Measurements from ENCODE around the gene PGAM2.

The PGAM2 gene

DNA sequence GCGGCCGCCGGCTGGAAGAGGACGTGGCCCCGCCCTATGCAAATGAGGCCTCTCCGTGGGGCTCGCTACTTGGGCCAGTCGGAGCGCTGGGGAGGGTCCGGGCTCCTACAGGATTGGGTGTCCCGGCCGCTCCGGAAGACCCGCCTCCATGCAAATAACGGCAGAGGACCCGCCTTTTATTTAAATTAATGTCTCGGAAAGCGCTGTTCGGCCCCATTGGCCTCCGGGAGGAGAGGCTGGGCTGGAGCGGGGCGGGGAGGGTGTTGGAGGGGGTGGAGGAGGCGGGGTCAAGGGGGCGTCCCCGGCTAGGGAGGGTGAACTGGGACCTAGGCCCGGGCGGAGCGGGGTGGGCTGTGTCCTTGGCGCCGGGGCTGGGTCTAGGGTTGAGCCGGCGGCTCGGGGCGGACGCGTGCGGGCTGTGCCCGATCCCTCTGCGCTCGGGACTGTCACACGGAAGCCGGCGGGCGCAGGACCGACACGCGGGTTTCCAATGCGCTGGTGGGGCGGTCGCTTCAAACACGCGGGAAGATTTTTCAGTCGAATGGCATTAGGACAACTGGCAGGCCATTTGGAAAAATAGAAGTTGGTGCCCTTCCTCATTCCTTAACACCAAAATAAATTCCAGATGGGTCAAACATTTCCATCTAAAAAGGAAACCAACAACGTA is 17.3 kb upstream of the PGAM2 start:
- DNase-seq: peak; percentile 99

DNA sequence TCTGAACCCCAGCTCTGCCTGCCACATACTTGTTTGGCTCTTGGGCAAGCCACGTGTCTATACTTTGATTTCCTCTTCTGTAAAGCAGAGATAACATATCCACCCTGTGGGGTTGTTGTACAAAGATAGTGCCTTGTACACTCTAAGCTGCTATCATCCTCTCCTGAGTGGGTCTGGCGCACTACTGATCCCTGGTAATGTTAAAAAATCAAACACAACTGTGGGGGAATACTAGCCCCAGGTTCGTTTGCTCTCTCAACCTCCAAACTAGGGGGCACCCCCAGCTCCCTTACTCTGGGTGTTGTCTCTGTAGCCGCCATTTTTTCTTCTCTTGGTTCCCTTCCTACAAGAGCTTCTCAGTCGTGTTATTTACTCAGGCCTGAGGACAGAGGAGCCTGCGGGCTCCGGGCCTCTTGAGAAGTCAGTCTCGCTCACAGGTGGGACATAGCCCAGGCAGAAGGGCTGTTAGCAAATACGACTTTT is 15.9 kb upstream of the PGAM2 start:
- DNase-seq: peak; percentile 59

DNA sequence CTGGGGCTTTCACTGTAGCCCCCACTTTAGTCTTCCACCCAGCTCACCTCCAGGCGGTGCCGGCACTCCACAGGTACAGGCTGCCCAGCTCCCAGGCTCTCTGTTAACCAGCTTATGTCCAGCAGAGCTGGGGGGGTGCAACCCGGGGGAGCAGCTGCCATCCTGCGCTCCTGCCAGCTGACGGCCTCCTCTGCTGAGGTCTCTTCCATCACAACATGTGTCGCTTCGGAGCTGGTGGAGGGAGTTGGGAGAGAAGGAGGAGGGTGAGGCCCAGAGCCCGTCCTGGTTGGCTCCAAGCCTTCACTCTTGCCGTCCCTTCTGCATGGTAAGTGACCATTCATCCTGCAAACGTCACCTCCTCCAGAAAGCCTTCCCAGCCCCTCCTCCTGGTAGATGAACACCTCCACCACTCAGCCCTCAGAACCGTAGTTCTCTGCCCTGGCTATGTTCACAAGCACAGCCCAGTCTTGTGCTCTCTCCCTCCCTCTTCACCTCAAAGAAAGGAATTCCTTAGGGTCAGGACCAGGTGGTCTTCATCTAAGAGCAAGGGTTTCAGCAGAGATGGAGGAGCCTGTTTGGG is 15.4 kb upstream of the PGAM2 start:
- DNase-seq: no peak

DNA sequence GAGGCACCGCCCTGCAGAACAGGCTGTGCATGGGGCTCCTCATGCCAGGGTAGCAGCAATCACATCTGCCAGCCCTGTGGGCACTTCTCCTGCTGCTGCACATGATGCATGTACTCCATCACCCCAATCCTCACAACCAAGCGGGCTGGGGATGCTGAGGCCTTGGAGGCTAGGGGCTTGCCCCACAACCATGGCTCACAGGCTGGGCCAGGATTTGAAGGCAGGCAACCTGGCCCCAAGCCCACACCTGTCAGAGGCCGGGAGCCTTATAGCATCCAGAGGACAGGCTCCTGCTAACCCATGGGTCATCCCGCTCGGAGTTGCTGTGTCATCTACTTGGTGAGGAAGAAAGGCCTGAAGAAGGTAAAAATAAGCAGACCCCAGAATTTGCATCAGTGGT is 14.8 kb upstream of the PGAM2 start:
- DNase-seq: no peak

DNA sequence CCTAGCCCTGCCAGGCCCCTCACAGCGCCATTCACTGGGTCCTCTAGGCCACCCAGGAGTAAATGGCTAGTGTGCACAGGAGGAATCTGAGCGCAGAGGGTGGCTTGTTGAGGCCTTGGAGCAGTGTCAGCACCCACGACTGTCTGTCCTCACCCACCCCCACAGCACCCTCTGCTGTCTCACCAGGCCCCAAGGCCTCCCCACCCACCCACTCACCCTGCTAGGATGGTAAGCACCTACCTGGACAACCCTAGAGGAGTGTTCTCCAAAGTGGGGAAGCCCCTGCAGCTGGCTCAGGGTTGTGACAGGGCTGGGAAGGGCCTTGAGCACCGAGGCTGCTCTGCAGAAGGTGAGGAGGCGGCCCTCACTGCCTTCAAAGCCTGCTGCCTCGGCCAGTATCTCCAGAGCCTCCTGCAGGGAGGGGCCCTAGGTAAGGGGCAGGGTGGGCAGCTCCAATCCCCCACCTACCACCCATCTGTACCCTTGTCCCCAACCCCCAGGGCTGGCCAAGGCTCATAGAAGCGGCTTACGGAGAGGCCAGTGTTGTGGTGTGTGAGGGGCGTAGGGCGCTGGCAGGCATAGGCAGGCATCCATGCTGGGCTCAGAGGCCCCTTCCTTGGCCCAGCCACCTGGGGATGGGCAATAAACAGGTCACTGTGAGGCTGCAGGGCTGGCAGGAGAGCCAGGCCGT is 14.1 kb upstream of the PGAM2 start:
- DNase-seq: no peak

DNA sequence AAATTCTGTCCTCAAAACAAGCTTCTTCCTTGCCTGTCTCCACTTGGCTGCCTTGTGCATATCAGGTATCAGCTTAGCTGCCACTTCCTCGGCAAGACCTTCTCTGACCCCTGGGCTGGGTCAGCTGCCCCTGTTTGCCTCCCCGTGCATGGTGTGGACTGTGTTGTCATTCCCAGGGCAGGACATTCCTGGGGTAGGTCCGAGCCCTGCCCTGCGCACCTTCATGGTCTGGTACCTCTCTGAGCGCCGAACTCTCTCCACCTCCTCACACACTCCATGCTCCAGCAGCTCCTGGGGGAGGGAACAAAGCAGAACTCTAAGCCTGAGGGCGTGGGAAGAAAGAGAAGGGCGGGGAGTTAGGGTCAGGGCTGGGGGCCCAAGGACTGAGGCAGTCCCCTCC is 13.2 kb upstream of the PGAM2 start:
- no peak for DNase-seq

DNA sequence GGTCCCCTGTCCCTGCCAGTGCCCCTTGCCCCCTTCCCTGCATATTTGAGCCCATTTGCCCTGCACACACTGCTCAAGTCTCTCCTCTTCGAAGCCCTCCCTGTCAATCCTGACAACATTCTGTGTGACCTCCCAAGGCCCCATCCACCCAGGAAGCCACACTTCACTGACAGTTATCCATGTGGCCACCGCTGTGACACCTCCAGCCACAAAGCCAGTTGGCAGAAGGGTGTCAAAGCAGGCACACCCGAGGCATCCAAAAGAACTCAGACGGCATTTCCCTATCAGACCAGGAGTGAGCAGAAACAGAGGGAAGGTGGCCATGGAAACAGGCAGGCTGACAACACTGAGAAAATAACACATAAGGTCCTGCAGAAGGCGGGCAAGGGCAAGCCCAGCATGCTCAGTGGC is 12.3 kb upstream of the PGAM2 start:
- DNase-seq: no peak

DNA sequence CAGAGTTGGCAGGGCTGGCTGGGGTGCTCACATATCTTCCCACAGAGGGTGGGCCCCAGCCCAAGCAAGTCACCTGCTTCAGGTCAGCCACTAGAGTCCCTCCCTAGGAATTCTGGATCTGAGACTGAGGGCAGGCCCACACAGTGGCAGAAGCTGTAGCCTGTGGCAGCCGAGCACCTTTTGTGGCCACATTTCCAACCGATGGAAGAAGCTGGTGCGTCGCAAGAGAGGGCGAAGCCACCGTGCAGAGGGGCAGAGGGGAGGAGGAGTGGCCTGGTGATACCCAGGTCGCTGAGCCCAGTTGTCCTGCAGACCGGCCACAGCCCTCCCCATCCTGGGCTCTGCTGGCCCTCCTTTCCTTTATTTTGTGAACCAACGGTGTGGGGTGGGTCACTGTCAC is 11.7 kb upstream of the PGAM2 start:
- no peak for DNase-seq

DNA sequence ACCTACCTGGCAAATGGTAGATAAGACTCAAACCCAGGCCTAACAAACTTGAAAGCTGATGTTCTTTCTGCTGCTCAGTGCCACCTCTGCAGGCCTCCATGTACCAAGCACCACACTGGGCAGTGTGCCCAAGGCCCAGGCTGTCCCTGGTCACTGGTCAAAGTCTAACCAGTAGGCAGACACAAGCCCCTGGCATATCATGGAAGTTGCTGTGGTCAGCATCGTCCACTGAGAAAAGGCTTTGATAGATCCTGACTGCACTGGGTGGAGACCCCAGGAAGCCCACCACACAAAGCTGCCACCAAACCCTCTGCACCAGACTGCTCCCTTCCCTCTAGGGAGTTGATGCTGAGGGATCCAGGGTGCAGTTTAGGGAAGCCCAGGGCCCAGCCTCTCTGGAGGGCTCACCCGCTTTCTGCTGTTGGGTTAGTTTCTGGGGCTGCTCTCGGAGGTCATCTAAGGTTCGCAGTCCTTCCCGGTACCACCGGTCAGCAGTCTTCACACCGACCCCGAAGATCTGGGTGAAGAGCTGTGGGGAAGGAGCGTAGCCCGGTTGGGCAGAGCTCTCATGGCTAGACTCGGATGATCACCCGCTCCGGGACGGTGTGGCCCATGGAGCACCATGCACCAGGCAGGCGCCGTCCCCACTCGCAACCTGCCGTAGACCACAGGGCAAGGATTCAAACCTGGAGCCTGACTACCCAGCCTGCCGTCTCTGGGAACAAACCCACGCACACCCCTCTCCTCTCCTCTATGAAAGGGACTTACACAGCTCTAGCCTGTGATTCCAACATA is 10.9 kb upstream of the PGAM2 start:
- no peak for DNase-seq

DNA sequence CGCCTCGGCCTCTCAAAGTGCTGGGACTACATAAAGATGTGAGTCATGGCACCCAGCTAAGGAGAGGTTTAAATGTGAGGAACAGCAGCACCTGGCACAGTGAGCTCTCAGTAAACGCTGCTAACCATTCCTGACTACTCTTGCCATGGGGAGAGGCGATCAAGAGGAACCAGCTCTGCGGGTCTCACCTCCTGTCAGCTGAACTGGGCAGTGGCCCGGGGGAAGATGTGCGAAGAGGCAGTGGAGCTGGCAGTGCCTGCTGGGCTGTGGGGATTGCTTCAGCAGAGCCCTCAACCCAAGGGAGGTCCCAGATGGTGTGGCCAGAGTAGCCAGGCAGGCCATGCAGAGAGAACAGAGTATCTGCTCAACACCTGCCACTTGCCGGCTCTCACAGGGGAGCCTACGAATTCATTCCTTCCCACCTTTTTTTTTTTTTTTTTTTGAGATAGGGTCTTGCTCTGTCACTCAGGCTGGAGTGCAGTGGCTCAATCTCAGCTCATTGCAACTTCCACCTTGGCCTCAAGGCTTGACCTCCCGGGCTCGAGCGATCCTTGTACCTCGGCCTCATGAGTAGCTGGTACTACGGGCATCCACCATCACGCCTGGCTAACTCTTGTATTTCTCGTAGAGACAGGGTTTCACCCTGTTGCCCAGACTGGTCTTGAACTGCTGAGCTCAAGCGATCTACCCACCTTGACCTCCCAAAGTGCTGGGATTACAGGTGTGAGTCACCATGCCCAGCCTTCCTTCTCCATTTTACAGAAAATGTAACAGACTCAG is 10.1 kb upstream of the PGAM2 start:
- no peak for DNase-seq

DNA sequence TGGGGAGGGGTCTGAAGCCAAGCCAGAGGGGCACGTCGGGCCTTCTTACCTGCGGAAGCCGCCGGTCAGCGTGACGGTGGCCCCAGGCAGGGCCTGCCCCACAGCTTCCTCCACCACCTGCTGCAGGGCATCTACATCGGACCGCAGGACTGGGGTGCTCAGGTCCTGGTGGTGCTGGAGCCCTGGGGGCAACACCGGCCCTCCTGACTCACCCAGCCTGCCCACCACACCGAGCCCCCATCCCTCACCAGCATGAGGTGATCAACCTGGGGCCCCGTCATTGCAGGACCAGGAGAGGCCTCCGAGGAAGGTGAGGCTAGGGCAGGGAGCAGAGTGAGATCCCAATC is 9.0 kb upstream of the PGAM2 start:
- DNase-seq: no peak

DNA sequence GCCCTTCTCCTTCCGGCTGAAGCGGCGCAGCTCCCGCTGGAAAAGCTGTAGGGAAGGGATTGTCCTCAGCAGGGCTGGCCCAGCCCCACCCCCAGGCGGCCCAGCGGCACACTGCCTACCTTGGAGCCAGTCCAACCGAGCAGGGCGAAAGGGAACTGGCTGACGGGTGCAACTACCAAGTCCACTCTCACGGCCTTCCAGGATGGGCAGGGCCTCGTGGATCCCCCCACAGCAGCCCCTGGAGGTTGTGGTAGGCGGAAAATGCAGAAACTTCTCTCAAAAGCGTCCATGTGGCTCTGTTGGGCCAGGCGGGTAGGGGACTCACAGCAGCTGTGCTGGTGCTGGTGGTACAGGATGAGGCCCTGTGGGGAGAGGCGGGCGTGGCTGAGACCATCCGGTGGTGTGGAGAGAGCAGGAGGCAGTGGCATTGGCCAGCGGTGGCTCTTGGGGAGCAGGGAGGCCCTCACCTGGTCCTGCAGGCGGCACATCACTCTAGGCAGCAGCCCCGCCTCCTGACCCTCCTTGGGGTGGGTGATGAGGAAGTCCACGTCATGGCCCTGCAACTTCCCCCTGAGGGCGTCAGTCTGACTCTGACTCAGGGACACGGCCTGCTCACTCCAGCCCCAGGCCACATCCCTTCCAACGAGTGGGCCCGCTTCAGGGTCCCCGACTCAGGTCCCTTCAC is 8.4 kb upstream of the PGAM2 start:
- DNase-seq: peak; percentile 58

DNA sequence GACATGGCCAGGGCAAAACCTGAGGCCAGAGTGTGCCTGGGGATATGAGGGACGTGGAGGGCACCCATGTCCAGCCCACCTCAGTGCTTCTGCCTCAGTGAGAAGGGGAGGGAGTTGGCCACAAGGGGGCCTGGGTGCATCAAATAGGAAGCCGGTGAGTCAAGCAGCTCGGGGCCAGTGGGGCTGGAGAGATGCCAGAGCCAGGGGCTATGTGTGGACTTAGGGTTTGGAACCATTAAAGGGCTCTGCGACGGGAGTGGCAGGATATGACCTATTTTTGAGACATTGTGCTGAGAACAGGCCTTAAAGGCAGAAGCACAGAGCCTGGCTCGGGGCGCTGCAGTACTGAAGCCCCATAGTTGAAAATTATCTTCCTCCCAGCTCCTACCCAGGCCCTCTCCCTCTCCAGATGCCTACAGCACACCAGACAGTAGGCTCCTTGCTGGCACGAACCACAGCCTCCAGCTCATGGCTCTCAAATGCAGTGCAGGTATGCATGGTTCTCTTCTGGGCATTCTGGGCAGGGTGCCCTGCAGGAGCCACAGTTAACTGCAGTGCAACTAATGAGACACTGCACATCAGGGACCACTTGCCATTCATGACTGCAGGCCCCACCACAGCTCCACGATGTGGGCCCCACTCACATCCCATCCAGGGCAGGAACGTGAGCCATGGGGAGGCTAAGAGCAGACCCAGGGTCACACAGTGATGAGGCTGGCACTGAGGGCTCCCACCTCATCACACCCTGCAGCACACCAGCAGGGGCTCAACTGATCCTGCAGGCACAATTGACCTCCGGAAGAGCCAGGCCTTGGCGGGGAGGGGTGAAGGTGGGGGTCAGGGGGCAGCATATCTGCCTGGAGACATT is 7.2 kb upstream of the PGAM2 start:
- DNase-seq: peak; percentile 48

DNA sequence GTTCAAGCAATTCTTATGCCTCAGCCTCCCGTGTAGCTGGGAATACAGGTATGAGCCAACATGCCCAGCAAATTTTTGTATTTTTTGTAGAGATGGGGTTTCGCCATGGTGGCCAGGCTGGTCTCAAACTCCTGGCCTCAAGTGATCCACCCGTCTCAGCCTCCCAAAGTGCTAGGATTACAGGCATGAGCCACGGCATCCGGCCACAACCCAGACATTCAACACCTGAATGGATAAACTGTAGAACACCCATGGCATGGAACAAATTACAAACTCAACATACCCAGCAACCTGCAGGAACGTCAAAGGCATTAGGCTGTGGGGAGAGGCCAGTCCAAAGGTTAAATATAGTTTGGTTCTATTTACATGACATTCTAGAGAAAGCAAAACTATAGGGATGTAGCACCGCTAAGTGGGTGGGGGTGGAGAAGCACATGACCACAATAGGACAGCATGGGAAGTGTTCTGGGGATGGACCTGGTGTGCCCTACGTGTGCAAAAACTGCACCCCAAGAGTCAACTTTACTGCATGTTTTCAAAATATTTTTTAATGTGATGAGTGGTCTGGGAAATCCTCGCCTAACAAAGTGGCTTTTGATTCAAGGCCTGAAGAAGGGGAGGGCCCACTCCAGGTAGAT is 6.5 kb upstream of the PGAM2 start:
- DNase-seq: no peak

DNA sequence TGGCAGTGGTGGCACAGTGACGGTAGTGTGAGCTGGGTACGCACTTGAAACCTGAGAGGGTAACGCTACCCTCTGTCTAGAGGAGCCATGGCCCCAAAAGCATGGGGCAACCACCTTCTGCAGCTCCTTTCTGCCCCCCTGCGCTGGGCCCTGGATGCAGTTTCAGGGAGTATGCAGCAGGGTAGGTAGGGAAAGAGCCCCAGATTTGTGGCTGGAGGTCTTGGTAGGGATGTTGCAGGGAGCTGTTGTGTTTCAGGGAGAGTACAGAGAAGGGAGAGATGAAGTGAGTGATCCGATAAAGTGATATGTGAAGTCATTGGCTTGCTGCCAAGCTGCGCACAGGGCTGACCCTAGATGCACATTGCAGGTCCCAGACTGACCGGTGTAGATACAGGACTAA is 2.7 kb upstream of the PGAM2 start:
- DNase-seq: no peak

DNA sequence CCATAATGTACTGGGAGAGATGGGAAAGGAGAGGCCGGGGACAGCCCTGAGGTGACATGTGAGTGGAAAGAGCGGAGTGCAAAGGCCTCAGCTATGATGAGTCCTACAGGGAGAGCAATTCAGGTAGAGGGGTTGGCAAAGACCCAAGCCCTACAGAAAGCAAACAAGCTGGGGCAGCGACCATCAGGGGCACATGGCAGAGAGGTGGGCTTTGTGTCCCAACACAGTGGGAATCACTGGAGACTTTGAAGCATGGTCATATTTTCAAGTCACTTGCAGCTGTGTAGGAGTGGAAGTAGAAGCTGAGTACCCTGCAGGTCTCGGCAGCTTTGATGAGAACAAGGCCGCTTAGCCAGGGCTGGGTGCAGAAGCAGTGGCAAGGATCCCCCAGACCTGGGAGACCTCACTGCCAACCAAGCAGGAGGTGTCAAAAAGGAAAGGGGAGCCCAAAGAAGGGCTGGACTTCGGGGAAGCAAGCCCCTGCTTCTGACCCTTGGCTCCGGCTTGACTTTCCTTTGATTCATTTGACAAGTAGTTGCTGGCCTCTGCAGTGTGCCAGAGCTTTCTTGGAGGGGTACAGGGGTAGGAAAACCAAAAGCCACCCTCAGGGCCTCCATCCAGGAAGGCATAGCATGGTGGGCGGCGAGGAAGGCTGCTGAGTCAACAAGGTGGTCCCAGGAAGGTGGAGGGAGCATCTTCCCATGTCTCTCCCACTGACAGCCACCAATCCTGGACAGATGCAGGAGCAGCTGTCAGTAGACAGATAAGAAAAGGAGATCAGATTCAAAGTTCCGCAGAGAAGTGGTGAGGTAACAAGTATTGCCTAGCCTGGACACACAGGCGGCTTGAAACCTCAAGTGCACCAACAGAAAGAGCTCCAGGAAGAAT is 1.9 kb upstream of the PGAM2 start:
- no peak for DNase-seq

DNA sequence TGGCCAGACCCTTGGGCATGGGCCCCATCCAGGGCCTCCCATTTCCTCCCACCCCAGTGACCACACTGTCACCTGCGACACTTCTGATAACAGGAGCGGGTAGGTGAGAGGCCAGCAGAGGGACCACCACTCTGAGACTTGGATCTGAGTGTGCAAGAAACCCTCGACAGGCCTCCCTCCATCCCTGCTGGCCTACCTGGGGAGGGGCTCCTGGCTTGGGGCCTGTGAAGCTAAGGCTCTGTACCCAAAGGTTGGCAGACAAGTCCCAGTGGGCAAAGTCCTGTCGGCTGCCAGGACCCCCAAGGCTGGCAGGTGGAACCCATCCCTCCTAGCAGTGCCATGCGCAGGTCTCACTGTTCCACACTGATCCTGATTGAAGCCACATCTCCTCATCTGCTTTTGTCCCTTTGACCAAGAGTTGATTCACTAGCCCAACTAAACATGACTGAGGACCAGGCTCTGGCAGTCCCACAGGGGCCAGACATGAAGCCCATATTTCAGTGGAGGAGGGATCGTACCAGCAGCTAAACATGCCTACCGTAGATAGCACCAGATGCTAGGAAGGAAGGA is 1.2 kb upstream of the PGAM2 start:
- DNase-seq: no peak

DNA sequence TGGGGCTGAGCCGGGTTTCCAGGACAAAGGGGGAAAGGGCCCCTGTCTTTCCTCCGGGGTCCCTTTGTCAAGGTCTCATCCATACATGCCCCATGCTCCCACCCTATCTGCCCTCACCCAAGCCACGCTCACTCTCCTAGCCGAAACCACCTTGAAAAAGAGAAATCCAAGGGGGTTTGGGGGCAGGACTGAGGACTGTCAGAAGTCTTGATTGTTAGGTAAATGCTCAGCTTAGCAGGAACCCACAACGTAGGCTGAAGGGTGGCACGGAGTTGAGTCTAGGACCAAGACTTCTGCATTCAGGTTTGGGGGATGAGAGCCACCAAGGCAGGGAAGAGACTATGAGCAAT is 719 bp upstream of the PGAM2 start:
- no peak for DNase-seq

DNA sequence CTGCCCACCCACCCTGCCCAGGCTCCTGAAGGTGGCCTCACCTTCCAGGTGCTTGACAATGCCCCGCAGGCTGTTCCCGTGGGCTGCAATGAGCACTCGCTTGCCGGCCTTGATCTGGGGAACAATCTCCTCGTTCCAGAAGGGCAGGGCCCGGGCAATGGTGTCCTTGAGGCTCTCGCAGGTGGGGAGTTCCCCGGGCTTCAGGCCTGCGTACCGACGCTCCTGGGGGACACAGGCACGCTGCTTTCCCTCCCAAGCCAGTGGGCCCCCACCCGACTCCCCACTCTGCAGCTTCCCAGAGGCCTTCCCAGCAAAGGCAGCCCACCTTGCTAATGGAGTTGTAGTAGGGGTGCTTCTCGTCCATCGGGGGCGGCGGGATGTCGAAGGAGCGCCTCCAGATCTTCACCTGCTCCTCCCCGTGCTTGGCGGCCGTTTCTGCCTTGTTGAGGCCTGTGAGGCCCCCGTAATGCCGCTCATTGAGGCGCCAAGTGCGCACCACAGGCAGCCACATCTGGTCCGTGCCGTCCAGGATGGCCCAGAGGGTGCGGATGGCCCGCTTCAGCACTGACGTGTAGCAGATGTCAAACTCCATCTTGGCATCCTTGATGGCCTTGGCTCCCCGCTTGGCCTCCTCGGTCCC is 456 bp downstream of the PGAM2 start:
- DNase-seq: no peak
